SHP77 treated with DMSO at 0.1 percent for 48 hours (cell line): Measurements from ENCODE around the gene DUSP16.

Experiments used
- DNase-seq: peaks from one replicate; lab custom pipeline; 2025; lab: John Stamatoyannopoulos, UW

The DUSP16 gene

GRCh38 chr12:12440784-12441428 is 121.8 kb downstream of the DUSP16 start:
- DNase-seq = no peak

- no peak for DNase-seq
These were observed 123.0 kb downstream of the DUSP16 start for GRCh38 chr12:12439636-12440035.

GRCh38 chr12:12436831-12437345 is 125.8 kb downstream of the DUSP16 start:
- DNase-seq = no peak

GRCh38 chr12:12433203-12433731 is 129.4 kb downstream of the DUSP16 start:
- DNase-seq = no peak

GRCh38 chr12:12432364-12432763 is 130.3 kb downstream of the DUSP16 start:
- DNase-seq = no peak

- DNase-seq = no peak
These were observed 133.6 kb downstream of the DUSP16 start for GRCh38 chr12:12428961-12429657.

GRCh38 chr12:12428047-12428446 is 134.6 kb downstream of the DUSP16 start:
- no peak for DNase-seq

GRCh38 chr12:12427568-12427967 is 135.1 kb downstream of the DUSP16 start:
- no peak for DNase-seq

- no peak for DNase-seq
These were observed 137.0 kb downstream of the DUSP16 start for GRCh38 chr12:12425616-12426015.

GRCh38 chr12:12425001-12425400 is 137.7 kb downstream of the DUSP16 start:
- DNase-seq = no peak
